Stimulated activated CD4-positive, alpha-beta T cell treated with anti-CD3 and anti-CD28 coated beads, Interleukin-2, amount 100 ng/mL, for 48 hours (primary cell): ENCODE measurements around the gene ADD2.
"Not testable (repeated sequence)": the region's sequence is repeated elsewhere in the genome, so short reads cannot be mapped to it uniquely, and the experiment has no call there.

ENCODE experiments used
- DNase-seq, 2 donors: peaks; one replicate each; pipeline ENCODE4 v3.0.0-alpha.2; 2020

Gene ADD2

DNA sequence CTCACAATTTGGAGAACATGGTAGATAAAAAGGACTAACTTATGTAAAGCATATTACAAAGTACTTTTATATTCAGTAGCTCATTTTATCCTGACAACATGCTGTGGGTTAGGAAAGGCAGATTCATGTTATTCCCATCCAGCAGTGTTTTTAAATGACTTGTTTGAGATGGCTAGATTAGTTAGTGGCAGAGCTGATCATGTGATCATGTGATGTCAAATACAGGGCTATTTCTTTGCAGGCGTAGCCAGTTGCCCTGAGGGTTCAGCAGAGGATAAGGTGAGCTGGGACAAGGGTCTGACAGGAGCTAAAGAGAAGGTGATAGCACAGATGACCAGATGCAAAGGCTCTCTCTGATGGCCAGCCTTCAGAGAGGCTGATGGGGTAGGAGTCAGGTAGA lies 97.8 kb downstream of the ADD2 start:
- DNase-seq, result no peak

DNA sequence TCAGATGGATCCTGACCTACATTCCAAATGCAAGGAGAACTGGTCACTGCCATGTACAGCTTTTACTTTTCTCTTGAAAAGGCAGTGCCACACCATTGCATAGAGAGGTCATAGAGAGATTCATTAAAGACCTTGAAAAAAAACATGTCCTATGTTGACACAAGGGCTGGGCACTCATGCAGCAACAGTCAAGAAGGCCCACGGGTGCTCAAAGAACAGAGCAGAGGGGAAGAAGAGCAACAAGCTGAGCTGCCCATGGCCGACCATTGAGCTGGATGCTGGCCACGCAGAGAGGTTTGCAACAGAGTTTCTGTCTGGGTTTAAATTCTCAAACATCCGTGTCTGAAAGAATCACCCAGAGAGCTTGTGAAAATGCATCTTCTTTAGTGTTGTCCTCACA lies 99.1 kb downstream of the ADD2 start:
- no peak for DNase-seq

DNA sequence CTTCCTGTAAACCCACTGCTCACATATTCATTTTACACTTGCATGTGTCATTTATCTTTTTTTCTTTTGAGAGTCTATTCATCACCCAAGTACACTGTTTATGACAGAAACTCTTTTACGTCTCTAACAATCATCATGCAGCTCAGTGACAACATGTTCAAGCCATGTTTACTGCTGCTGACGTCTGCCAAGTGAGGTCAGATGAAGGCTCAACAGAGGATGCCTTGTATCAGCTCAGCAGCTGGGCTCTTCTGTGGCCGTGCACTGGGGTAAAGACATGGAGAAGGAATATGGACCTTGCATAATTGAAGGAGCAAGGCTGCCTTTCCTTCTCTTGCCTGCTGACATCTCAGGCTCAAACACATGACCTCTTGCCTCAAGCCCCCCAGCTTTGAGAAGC lies 99.6 kb downstream of the ADD2 start:
- no peak for DNase-seq

DNA sequence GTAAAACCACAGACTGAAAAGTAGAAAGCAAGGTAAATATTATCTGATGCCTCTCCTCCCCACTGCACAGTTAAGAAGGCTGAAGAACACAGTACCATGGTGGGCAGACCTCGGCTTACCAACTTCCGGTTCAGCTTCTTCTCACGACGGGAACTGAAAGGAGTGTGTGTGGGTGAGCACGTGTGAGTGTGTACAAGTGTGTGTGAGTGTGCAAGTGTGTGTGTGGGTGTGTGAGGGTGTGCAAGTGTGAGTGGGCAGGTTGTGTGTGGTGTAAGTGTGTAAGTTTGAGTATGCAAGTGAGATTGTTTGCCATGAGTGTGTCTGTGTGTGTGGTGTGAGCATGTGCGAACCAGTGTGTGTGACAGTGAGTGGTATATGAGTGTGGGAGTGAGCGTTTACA lies 103.5 kb downstream of the ADD2 start:
- DNase-seq, result no peak

DNA sequence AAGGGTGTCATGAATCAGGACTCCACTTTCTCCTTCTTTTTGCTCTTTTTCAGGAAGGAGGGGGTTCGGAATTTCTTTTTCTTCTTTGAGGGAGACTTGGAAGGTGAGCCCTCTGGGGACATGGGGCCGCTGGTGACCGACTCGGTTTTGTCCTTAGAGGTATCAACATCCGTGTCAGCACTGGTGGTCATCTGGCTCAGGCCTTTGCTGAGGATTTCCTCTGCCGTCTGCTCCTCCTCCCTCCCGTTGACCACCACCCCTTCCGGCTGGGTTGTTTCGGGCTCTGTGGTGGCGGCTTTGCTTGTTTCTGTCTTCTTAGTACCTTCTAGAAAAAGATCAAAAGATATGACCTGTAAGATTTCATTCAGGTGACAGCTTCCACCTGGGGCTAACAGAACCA lies 104.6 kb downstream of the ADD2 start:
- DNase-seq, result no peak

DNA sequence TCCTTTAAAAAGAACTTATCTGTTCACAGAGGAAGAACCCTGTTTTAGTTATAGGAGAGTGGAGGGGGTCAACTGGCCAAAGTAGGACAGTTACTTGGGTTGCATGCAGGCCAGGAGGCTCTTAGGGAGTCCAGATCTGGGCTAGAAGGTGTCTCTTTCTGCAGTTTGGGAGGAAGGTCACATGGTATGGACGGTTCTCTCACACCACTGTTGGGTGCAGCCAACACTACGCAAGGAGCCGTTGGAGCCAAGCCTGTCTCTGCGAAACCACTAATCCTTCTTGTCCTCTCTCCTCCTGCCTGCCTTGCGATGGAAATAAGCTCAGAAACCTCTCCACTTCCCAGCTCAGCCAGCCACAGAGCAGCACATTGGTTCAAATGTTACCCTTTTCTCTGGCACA lies 108.4 kb downstream of the ADD2 start:
- DNase-seq, result no peak

DNA sequence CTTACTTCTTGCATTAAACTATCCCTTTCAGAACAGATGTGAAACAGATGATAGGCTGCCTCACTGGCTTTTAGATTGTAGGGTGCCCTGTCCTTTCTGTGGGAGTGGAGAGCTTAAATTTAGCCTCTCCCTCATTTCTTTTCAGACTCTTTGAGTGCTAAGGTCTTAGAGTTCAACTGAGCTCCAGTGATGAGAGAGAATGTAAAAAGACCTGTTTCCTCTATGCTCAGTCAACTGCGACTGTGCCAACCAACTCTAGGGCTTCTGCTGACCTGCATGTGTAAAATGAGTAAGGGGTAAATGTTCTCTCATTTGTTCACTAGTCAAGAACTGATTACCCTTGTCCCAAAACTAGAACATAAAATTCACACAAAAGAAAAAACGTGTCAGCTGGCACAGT lies 109.5 kb downstream of the ADD2 start:
- no peak for DNase-seq

DNA sequence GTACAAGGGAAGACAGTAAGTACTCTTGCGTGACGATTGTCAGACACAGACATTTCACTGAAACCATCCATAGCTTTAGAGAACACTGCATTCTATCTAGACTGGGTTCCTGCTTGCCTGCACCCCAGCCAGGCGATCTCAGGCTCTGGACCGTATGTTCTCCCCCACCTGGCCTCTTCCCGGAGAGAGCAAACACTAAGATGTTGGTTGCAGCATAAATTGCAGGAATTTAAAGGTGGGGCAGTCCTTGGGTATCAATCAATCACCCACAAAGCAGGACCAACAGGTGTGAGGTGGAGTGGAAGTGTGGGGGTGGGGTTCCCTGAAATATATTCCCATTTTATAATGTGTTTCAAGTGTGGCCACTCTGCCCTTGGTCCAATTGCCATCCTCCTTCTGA lies 110.8 kb downstream of the ADD2 start:
- no peak for DNase-seq

DNA sequence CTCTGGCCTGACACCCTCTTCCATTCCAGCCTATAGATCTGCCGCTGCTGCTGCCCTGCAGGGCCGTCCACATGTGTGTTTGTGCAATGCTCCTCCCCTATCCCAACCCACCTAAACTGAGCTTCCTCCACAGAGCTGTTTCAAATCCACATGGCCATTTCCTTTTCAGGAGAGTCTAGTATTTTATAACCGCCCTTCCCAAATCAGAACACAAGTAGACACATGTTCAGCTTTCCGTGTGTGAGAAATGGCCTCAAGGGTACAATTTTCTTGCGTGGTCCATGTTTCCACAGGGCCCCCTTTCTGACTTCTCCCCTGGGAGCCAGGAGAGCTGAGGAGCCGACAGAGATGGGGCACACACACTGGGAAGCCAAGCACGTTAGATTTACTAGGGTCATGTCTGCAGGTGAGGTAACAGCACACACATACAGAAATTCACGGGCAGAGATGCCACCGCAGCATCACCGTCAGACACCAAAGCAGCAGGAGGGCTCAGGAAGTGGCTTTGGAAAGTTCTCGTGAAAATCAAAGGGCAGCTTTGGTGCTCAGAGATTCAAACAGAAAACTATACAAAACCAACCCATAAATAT lies 111.5 kb downstream of the ADD2 start:
- DNase-seq, result no peak

DNA sequence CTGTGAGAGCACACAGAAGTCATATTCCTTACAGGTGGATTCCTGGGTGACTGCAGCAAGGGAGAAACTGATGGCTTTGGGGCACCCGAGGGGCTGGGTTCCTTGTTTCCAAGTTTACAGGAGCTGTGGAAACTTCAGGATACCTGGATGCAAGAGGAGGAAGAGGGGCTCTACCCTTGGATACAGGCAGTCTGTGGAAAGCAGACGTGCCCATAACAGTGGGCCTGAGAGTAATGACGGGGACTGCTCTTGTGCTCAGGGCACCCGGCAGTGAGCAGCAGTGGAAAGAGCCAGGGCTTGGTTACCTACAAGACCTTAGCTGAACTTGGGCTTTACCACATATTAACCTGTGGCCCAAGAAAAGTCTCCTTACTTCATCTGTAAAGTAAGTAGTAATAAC lies 112.2 kb downstream of the ADD2 start:
- DNase-seq, result no peak

DNA sequence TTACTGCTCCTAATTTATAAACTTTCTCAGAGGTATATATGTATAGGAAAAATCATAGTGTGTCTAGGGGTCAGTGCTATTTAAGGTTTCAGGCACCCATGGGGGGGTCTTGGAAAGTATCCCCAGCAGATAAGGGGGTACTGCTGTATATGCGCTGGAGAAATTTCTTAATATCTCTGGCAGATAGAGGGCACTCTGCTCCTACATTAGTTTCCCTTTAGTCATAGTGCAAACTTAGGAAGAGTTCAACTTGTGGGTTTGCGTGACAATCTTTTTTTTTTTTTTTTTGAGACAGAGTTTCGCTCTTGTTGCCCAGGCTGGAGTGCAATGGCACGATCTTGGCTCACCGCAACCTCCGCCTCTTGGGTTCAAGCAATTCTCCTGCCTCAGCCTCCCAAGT lies 112.8 kb downstream of the ADD2 start:
- not testable (repeated sequence) for DNase-seq

DNA sequence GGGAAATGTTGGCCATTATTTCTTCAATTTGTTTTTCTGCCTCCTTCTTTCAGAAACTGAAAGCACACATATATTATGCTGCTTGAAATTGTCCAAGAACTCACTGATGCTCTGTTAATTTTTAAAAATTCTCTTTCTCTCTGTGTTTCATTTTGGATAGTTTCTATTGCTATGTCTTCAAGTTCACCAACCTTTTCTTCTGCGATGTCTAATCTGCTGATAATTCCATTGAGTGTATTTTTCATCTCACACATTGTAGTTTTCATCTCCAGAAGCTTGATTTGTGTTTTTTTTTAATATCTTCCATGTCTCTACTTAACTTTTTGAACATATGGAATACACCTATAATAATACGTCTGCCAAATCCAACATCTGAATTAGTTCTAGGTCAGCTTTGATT lies 116.3 kb downstream of the ADD2 start:
- DNase-seq, result no peak

DNA sequence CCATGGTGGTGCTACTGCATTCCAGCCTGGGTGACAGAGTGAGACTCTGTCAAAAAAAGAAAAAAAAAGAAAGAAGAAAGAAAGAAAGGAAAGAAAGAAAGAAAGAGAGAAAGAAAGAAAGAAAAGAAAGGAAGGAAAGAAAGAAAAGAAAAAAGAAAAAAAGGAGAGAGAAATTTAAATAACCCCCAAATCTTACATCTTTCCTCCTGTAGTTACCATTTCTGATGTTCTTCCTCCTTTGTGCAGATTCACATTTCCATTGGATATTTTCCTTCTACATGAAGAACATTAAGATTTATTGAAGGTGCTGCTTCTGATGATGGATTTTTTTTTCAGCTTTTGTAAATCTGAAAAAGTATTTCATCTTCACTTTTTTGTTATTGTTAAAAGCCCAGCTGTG lies 117.0 kb downstream of the ADD2 start:
- DNase-seq, result no peak

DNA sequence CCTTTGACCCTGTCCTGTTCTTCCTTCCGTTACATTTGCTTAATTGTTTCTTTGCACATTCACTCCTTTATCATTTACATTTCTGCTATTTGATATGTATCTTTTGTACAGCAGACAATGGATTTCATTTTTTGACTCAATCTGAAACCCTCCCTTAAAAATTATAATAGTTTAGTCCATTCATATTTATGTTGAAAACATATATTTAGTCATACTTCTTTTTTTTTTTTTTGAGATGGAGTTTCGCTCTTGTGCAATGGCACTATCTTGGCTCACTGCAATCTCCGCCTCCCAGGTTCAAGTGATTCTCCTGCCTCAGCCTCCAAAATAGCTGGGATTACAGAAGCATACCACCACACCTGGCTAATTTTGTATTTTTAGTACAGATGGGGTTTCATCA lies 119.0 kb downstream of the ADD2 start:
- no peak for DNase-seq

DNA sequence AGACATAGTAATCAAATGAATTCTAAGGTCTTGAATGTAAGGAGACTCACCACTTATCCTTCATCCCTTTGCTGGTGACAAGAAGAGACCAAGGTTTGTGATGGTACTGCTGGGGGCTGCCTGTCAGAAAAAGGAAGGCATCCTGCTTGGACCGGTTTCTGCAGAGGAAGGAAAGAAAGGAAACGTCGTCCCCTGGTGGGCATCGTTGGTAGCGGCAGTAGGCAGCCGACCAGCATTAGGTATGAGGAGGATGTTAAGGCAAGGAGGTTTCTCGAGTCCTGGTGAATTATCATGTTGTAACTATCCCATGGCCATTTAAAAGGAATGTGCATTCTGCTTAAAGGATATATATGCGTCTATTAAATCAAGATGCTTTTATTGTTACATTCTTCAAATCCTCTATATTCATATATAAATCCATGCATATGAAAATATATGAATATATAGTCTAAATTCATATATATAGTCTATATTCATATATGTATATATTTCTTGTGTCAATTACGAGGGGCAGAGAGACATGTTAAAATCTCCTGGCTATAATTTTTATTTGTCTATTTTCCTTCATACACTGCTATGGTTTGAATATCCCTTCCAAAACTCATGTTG lies 120.0 kb downstream of the ADD2 start:
- peak; percentile 71 to 73 for DNase-seq

DNA sequence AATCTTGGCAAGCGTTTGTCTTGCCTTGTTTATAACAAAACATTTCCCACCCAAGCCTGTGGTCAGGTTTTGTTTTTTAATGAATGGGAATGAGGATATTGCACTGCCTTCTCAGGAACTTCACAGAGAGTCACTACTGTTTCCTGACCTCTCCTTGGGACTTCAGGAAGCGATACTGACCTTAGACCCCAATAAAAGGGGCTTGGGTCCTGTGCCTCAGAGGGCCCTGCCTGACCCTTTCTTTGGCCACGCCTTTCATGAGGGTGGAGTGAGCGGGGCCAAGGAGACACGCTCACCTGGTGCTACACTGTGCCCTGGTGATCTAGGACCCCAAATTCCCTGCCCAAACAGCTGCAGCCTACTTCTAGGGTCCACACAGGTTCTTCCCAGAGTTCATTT lies 121.6 kb downstream of the ADD2 start:
- no peak for DNase-seq

DNA sequence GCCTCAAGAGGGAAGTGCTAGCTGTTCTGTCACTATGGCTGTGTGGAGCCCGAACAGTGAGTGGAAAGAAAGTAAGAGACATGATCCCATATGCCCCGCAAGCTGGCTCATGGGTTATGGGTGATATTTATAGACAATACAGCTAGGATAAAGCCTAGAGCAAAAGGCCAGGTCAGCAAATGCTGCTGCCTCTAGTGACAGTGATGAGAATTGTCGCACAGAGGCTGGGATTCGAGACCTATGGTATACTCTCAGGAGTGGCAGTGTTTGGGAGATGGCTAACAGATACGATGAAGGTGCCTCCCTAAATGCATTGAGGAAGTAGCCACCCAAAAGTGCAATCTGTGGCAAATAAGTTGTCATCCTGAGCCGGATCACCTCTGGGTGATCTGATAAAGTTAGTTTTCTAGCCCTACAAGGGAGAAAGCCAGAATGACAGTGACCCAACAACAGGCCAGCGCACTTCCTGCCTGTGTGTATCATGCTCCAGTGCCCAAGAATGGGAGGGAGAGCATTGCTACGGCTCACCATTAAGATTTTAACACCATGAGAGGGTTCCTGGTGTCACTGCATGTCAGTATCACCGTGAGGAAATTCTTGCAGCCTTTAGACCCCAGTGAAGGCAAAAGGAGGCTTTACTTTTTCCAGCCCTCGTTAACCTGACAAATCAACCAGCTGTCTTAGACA lies 122.1 kb downstream of the ADD2 start:
- DNase-seq, result no peak

DNA sequence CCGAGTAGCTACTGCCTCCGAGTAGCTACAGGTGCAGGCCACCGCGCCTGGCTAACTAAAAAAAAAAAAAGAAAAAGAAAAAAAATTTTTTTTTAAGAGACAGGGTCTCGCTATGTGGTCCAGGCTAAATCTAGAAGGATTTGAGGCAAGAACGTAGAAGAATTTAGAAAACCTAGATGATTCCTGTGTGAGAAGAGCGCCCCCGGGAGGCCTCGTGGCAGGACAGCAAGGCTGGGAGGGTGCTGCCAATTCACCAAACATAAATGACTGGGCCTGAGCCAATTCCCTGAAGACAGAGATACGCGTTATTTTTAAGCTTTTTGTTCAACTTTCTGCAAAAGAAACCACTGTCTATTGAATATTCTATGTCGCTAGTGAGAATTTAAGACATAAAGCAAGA lies 124.3 kb downstream of the ADD2 start:
- DNase-seq, result peak in 1 of 2 donors; percentile 30

DNA sequence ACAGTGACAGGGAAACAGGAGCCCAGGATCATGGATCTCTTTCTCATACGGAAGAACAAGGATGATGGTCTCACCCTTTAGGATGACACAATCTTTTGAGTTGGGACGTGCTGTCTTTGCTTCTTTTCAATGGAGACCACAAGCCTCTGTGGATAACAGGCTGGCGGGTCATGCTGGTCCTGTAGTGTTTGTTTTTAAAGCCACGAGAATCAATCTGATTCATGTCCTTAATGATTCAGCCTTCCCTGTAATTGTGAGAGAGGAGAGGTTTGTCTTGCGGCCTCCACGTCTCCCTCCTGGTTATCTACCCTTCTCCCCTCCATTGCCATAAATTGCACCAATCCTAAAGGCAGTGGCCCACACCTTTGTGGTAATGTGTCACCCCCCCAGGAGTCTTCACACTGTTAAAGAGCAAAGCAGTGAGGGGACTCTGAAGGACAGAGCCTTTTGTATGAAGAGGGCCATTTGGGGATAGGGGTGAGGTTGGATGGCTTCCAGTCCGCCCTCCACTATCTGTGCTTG lies 126.7 kb downstream of the ADD2 start:
- DNase-seq, result no peak

DNA sequence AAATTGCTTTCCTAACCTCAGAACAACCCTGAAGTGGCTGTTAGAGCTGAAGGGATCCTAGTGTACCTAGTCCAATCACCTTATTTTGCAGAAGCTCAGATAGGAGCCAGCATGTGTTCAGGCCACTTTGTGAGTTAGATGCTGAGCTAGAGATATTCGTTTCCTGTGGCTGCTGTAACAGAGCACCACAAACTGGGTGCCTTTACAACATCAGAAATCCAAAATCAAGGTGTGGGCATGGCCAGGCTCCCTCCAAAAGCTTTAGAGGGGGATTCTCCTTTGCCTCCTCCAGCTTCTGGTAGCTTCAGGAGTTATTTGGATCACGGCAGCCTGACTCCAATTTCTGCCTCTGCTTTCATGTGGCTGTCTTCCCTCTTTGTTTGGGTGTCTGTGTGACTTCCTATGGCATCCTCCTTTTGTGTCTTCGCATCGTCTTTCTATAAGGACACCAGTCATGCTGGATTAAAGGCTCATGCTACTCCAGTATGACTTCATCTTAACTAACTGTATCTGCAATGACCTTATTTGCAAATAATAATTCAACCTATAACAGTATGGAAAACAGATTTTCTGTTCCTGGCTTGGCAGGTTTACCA lies 128.1 kb downstream of the ADD2 start:
- no peak for DNase-seq

DNA sequence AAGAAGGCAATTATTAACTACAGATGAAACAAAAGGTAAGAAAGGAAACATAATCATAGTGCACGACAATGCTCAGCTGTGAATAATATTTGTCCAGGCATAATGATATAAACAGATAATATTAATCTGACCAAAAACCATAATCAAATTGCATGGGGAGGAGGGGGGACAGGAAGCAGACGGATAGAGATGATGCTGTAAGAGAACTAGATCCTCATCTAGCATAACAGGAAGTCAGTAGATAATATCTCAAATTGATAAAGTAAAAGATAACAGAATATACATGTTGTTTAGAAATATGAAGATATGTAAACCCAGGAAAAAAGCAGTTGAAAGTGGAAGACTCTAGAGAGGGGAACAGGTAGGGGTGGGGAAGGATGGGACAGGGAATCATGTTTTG lies 129.4 kb downstream of the ADD2 start:
- no peak for DNase-seq

DNA sequence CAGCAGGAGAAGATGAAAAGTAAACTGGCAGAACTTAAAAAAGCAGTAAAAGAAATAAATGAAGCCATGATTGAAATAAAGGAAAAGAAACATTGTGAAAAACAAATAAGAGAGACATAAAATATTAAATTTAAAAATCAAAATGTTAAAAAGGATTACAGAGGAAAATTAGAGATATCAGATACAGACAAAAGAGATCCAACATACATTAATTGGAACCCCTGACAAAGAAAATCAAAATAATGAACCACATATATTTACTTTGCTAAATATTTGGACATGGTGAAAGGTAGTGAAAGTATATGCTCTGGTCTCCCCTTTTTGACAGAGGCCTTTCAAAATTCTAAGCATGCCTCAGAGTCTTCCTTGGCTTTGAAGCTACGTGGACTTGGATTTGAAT lies 134.5 kb downstream of the ADD2 start:
- DNase-seq, result no peak

DNA sequence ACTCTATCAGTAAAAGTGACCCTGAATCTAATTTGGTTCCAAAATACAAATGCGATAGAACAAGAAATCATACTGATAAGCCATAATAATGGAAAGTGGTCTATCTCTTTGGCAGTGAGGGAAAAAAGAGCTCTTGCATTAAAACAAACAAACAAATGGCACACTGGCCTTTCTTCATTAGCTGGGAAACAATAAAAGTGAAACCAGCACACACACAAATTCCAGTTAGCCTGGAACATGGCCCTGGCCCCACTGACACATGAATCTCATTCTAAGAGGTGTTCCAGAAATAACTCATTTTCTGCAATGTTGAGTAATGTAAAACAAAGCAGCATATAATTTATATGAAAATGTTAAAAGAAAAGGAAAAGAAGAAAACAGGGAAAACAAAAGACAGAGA lies 135.0 kb downstream of the ADD2 start:
- no peak for DNase-seq

DNA sequence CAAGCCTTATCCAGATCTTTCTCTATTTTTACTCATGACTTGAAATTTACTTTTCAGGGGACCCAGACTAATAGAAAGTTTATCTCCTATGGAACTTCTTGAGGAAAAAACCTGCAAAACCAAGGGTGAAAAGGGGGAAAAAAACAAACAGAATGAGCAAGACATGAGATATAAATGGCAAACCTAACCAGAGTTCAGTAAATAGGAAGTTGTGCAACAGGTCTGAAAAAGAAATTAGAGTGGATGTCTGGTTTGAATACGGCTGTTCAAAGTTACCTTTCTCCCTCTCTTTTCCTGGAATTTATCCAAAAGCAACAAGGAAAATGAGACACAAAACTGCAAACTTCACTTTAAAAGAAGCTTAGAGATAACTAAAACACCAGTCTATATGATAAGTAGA lies 135.6 kb downstream of the ADD2 start:
- no peak for DNase-seq
